Measurements from ENCODE around the gene TNFRSF4.

The TNFRSF4 gene

DNA sequence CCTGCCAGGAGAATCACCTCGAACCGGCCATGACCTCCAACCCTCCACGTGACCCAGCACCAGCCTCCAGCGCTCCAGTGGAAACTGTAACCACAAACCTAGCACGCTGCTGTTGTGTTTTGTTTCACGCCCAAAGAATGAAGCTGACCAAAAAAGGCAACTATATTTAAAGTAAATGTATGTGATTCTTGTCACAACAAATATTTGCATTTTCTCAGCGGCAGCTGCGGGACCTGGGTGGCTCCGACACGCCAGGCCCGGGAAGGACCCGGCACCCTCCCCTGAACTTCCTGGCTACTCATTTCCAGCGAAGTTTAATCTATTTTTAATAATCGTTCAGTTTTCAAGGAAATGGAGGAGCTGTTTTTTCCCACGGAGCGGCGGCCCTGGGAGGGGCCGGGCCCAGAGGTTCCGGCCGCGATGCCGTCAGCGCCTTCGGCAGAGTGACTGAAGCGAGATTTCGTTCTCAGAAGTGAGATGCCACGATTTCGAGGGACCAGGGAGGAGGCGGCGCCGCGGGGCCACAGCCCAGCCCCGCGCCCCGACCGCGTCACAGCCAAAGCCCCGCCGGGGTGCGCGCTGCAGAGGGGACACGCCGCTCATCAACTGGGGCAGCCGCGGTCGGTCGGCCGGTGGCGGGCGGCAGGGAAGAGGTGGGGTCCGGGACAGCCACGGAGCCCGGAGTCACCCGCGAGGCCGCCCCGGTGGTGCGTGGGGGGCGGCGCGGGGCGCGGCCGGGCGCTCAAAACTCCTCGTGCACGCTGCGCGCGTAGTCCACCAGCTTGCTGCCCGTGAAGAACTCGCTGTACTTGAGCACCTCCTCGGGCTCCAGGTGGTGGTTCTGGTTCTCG lies 3.0 kb upstream of the TNFRSF4 start:
- DNase-seq: no peak

DNA sequence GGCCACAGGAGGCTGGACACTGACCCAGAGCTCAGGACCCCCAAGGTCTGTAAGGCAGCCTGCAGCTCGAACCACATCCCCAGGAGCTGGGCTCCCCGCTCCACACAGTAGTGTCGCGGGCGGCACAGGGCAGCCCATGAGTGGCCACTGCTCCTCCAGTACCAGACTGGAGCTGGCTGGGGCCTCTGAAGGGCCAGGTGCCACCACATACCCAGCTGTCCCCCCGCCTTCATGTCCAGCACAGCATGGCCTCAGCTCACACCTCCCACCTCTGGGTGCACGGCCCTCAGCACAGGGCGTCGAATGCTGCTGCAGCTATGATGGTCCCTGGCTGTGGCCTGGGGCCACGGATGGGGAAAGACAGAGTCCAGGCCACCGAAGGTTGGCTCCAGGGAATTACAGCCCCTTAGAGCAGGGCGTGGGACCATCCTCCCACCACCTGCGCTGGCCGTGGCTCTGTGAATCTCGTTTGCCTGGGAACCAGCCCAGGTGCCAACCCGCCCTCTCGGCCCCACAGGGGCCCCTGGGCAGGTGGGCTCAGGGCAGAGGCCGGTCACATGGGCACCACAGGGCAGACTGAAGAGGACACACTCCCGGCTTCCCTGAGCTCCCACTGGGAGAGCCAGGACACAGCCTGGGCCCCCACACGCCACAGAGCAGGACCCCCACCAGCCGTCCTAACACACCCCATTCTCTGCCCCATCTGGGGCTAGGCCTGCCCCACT lies 2.1 kb upstream of the TNFRSF4 start:
- DNase-seq: no peak

GRCh38 chr1:1215080-1215676 lies 1.2 kb upstream of the TNFRSF4 start:
- DNase-seq: no peak

GRCh38 chr1:1212780-1213344 lies 1.1 kb downstream of the TNFRSF4 start:
- no peak for DNase-seq

- no peak for DNase-seq
Measured at GRCh38 chr1:1211541-1212441, 2.2 kb downstream of the TNFRSF4 start.

- no peak for DNase-seq
Measured at GRCh38 chr1:1210726-1211540, 3.0 kb downstream of the TNFRSF4 start.

GRCh38 chr1:1208713-1209433 lies 5.1 kb downstream of the TNFRSF4 start:
- no peak for DNase-seq

GRCh38 chr1:1207571-1207892 lies 6.4 kb downstream of the TNFRSF4 start:
- DNase-seq: no peak

- no peak for DNase-seq
Measured at GRCh38 chr1:1206966-1207531, 6.9 kb downstream of the TNFRSF4 start.

- DNase-seq: no peak
Measured at GRCh38 chr1:1206376-1206965, 7.5 kb downstream of the TNFRSF4 start, which contains the start of gene TNFRSF18. Gene TNFRSF18 (minus strand): TSS chr1:1206592. CDS start chr1:1206571, 21 bp downstream.

- DNase-seq: no peak
Measured at GRCh38 chr1:1205769-1206375, 8.1 kb downstream of the TNFRSF4 start.

- no peak for DNase-seq
Measured at GRCh38 chr1:1204998-1205768, 8.8 kb downstream of the TNFRSF4 start.

GRCh38 chr1:1204425-1204920 lies 9.5 kb downstream of the TNFRSF4 start:
- DNase-seq: no peak

- DNase-seq: peak; percentile 38
Measured at GRCh38 chr1:1203561-1204424, 10.2 kb downstream of the TNFRSF4 start.

GRCh38 chr1:1202831-1203560 lies 11.0 kb downstream of the TNFRSF4 start:
- DNase-seq: no peak

DNA sequence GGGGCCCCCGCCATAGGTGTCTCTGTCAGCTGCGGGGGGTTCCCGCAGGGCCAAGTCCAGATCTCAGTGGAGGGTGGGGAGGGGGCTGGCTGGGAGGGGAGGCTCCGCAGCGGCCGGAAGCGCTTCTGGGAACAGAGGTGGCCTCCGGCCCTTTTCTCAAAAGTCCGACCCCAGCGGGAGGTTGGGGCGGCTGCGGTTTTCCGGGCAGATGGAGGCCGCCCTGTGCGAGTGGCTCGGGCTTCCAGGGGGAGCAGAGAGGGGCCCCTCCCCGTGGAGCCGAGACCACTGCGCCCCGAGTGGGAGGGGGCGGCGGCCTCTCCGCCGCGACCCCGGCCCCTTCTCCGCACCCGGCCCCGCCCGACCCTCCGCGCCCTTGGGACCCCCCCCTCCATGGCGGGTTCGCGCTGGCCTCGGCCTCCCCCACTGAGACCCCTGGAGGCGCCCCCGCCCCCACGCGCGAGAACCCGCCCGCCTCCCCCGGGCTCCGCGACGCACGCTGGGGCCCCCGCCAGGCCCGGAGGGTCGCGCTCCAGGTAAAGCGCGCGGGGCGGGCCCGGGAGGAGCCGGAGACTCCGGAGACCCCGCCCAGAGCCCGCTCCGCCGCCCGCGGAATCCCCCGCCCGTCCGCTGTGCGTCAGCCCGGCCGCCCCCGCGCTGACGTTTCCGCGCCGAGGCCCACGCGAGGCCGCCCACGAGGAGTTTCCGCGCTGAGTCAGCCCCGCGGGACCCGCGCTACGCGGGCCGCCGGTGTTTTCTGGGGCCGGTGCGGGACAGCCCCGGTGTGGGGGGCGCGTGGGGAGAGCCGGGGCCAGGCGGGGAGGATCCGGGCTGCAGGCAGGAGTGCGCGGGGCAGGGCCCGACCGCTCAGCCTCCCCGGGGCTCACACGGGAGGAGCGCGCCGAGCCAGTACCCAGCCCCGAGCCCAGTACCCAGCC lies 12.8 kb downstream of the TNFRSF4 start:
- DNase-seq: no peak
